ENCODE results near the gene PRDM10. TPM values are rescaled to one million over a fixed set of nuclear protein-coding genes. Genes with fewer than 3 reads are reported as not detected.

PRDM10 gene, protein sequence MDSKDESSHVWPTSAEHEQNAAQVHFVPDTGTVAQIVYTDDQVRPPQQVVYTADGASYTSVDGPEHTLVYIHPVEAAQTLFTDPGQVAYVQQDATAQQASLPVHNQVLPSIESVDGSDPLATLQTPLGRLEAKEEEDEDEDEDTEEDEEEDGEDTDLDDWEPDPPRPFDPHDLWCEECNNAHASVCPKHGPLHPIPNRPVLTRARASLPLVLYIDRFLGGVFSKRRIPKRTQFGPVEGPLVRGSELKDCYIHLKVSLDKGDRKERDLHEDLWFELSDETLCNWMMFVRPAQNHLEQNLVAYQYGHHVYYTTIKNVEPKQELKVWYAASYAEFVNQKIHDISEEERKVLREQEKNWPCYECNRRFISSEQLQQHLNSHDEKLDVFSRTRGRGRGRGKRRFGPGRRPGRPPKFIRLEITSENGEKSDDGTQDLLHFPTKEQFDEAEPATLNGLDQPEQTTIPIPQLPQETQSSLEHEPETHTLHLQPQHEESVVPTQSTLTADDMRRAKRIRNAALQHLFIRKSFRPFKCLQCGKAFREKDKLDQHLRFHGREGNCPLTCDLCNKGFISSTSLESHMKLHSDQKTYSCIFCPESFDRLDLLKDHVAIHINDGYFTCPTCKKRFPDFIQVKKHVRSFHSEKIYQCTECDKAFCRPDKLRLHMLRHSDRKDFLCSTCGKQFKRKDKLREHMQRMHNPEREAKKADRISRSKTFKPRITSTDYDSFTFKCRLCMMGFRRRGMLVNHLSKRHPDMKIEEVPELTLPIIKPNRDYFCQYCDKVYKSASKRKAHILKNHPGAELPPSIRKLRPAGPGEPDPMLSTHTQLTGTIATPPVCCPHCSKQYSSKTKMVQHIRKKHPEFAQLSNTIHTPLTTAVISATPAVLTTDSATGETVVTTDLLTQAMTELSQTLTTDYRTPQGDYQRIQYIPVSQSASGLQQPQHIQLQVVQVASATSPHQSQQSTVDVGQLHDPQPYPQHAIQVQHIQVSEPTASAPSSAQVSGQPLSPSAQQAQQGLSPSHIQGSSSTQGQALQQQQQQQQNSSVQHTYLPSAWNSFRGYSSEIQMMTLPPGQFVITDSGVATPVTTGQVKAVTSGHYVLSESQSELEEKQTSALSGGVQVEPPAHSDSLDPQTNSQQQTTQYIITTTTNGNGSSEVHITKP
- polyA plus RNA-seq (2012; ENCODE audit: low read depth, missing spikeins) = 1.6 TPM

DNA sequence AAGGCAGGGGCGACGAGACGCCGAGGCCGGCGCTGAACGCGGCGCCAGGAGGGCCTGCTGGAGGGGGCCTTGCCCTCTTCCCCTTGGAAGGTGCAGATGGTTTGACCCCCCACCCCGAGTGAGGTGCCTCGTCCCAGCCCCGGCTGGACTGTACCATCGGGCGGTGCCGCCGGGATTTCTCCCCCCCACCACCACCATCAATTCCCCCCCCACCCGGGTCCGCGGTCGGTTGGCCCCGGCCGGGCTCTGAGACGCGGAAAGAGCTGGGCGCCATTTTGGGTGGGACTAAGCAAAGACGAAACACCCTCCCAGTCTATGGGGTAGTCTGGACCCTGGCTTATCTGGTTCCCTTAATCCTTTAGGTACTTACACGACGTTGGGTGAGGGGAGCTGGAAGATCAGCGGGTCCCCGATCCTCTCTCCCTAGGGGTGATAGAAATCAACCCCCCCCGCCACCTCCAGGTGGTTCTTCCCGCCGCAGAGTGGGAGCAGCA lies at the start of gene PRDM10:
TSS of gene PRDM10 (minus strand) at position 484 of the 494 bp plus-strand sequence. CDS start 41,871 bp downstream, outside the sequence.
- TF ChIP-seq POLR2A (IDR thresholded peaks at IDR 0.05; ENCODE audit: low read depth, low read length) (peak; percentile 29; the same call in 1 of the 2 replicates), TAF1 (IDR thresholded peaks at IDR 0.05; ENCODE audit: low read depth, low read length) (peak; percentile 81), SPI1 (IDR thresholded peaks at IDR 0.05; ENCODE audit: low read depth, low read length) (no peak), POLR2AphosphoS5 (IDR thresholded peaks at IDR 0.05; ENCODE audit: low read depth, low read length) (peak; percentile 14; the same call in 1 of the 2 replicates)
- FAIRE-seq (no peak), DNase-seq (ENCODE audit: insufficient read length, low spot score) (peak; percentile 81)

DNA sequence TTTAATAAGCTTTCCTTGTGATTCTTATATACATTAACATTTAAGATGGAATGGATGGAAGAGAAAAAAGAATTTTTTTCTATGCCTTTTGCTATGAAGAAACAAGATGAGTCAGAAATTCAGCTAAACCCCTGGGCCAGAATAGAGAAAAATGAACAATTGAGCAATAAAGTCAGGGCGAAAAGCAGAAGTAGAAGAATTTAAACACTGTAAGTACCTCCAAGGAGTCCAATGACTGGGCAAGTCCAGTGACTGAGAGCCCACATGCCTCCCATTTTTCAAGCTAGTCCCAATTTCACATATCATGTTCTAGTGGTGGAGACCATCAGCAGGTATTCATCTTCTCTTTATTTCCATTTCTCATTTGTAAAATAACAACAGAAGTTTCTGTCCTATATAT lies 48.4 kb upstream of the PRDM10 start:
- TF ChIP-seq SPI1 (IDR thresholded peaks at IDR 0.05; ENCODE audit: low read depth, low read length) = no peak
- no peak for TF ChIP-seq POLR2AphosphoS5 (IDR thresholded peaks at IDR 0.05; ENCODE audit: low read depth, low read length)
- TF ChIP-seq POLR2A (IDR thresholded peaks at IDR 0.05; ENCODE audit: low read depth, low read length) = no peak
- DNase-seq (ENCODE audit: insufficient read length, low spot score) = no peak
- no peak for FAIRE-seq

GRCh38 chr11:130050257-130050656 lies 47.6 kb upstream of the PRDM10 start:
- FAIRE-seq (no peak), DNase-seq (ENCODE audit: insufficient read length, low spot score) (no peak)
- no peak for TF ChIP-seq POLR2A (IDR thresholded peaks at IDR 0.05; ENCODE audit: low read depth, low read length)
- TF ChIP-seq TAF1 (IDR thresholded peaks at IDR 0.05; ENCODE audit: low read depth, low read length) = no peak
- TF ChIP-seq PAX5 (IDR thresholded peaks at IDR 0.05; ENCODE audit: insufficient read depth, low read length, severe bottlenecking) = no peak
- no peak for TF ChIP-seq POLR2AphosphoS5 (IDR thresholded peaks at IDR 0.05; ENCODE audit: low read depth, low read length)
- TF ChIP-seq SPI1 (IDR thresholded peaks at IDR 0.05; ENCODE audit: low read depth, low read length) = no peak
- TF ChIP-seq POU2F2 (IDR thresholded peaks at IDR 0.05; ENCODE audit: low read depth, low read length) = no peak

DNA sequence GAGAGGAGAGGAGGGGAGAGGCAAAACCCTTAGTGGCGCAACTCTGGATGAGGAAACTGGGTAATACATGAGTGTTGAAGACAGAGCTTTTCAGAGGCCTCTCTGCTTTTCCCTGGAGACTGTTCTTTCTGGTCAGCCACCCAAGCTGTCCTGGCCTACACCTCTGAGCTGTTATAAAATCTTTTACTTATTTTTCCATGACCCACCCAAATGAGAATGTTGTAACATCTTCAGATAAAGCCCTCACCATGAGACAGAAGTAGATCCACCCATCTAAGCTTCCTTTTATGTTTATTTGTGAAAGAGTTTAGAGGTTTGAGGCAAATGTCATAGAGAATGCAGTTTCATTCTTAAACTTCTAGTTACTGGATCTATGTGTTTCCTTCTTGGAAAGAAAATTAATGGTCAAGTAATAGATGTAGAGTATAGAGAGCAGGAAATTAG lies 46.7 kb upstream of the PRDM10 start:
- TF ChIP-seq POLR2A (IDR thresholded peaks at IDR 0.05; ENCODE audit: low read depth, low read length) = no peak
- no peak for TF ChIP-seq TAF1 (IDR thresholded peaks at IDR 0.05; ENCODE audit: low read depth, low read length)
- no peak for TF ChIP-seq PAX5 (IDR thresholded peaks at IDR 0.05; ENCODE audit: insufficient read depth, low read length, severe bottlenecking)
- TF ChIP-seq POLR2AphosphoS5 (IDR thresholded peaks at IDR 0.05; ENCODE audit: low read depth, low read length) = no peak
- TF ChIP-seq SPI1 (IDR thresholded peaks at IDR 0.05; ENCODE audit: low read depth, low read length) = no peak
- TF ChIP-seq POU2F2 (IDR thresholded peaks at IDR 0.05; ENCODE audit: low read depth, low read length) = no peak
- DNase-seq (ENCODE audit: insufficient read length, low spot score) (no peak), FAIRE-seq (no peak)

DNA sequence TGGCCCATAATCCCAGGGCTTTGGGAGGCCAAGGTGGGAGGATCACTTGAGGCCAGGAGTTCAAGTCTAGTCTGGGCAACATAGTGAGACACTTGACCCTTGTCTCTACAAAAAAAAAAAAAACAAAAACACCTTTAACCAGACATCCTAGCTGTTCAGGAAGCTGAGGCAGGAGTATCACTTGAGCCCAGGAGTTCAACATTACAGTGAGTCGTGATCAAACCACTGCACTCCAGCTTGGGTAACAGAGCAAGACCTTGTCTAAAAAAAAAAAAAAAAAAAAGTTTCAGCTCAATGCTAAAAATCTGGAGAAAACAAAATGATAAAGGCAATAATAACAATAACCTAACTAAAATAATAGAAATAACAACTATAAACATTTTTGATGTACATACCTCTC lies 44.5 kb upstream of the PRDM10 start:
- no peak for FAIRE-seq

GRCh38 chr11:130043575-130043974 lies 40.9 kb upstream of the PRDM10 start:
- no peak for FAIRE-seq
- TF ChIP-seq POU2F2 (IDR thresholded peaks at IDR 0.05; ENCODE audit: low read depth, low read length) = no peak
- TF ChIP-seq SPI1 (IDR thresholded peaks at IDR 0.05; ENCODE audit: low read depth, low read length) = no peak
- no peak for DNase-seq (ENCODE audit: insufficient read length, low spot score)

More for the DNA sequence above, 44.5 kb upstream of the PRDM10 start:
- no peak for TF ChIP-seq POLR2A (IDR thresholded peaks at IDR 0.05; ENCODE audit: low read depth, low read length)
- TF ChIP-seq PAX5 (IDR thresholded peaks at IDR 0.05; ENCODE audit: insufficient read depth, low read length, severe bottlenecking) = no peak
- DNase-seq (ENCODE audit: insufficient read length, low spot score) = no peak

- DNase-seq (ENCODE audit: insufficient read length, low spot score) = no peak
- no peak for FAIRE-seq
- TF ChIP-seq PAX5 (IDR thresholded peaks at IDR 0.05; ENCODE audit: insufficient read depth, low read length, severe bottlenecking) (no peak), POLR2AphosphoS5 (IDR thresholded peaks at IDR 0.05; ENCODE audit: low read depth, low read length) (no peak), SPI1 (IDR thresholded peaks at IDR 0.05; ENCODE audit: low read depth, low read length) (no peak), TAF1 (IDR thresholded peaks at IDR 0.05; ENCODE audit: low read depth, low read length) (no peak), POLR2A (IDR thresholded peaks at IDR 0.05; ENCODE audit: low read depth, low read length) (no peak), POU2F2 (IDR thresholded peaks at IDR 0.05; ENCODE audit: low read depth, low read length) (no peak)
Measured at GRCh38 chr11:130042093-130042591, 39.5 kb upstream of the PRDM10 start.

GRCh38 chr11:130040281-130040940 lies 37.8 kb upstream of the PRDM10 start:
- FAIRE-seq = no peak
- TF ChIP-seq POLR2AphosphoS5 (IDR thresholded peaks at IDR 0.05; ENCODE audit: low read depth, low read length) (no peak), SPI1 (IDR thresholded peaks at IDR 0.05; ENCODE audit: low read depth, low read length) (no peak)
- no peak for DNase-seq (ENCODE audit: insufficient read length, low spot score)
